A549 (cell line): ENCODE measurements around the gene SETDB2. TPM values are rescaled to one million over a fixed set of nuclear protein-coding genes. Genes with fewer than 3 reads are reported as not detected.

Experiments
- ATAC-seq, 2 experiments: fragments of 200-7000 bp in 1 of 2; fragments of >200 bp in 1 of 2; cut with Nextera tagmentation in 1 of 2; cut with Tn5 transposase in 1 of 2; 3 replicates each; pipeline versions ENCODE4 v1.8.0 to v1.9.1; 2018 to 2020; ENCODE audit warnings: mild to moderate bottlenecking in 1 of 2, moderate library complexity in 1 of 2
- CTCF ChIA-PET: fragments of 300-600 bp; sonication (Branson Sonifier 250); formaldehyde crosslinking; extraction: SDS; loops from one replicate; lab custom pipeline; 2021; ENCODE audit warnings: antibody characterized with exemption, inconsistent platforms; lab: Yijun Ruan, JAX
- POLR2A ChIA-PET: fragments of 350-600 bp; formaldehyde crosslinking; extraction: SDS; loops from one replicate; lab custom pipeline; 2021; ENCODE audit warnings: antibody characterized with exemption, inconsistent platforms; lab: Yijun Ruan, JAX
- DNase-seq, 2 experiments: peaks; one replicate each; pipeline versions ENCODE4 v3.0.0 to v3.0.0-alpha.2; 2011 to 2016; ENCODE audit warnings: low read depth in 1 of 2, low spot score in 1 of 2
- FAIRE-seq: peaks from 2 replicates; lab custom pipeline; 2011; peaks lifted over from hg19 to GRCh38; lab: Jason Lieb, UNC
- H3K27ac ChIP-seq, 2 experiments: fragments of >200 bp; sonication (Bioruptor Twin); formaldehyde crosslinking; 3 replicates each; pipeline ENCODE4 v1.5.1; 2016 to 2017
- H3K4me1 ChIP-seq: fragments of >200 bp; sonication (Bioruptor Twin); formaldehyde crosslinking; 3 replicates; pipeline ENCODE4 v1.6.1; 2016
- H3K4me2 ChIP-seq: fragments of >200 bp; sonication (Bioruptor Twin); formaldehyde crosslinking; 3 replicates; pipeline ENCODE4 v1.6.1; 2016
- H3K4me3 ChIP-seq: fragments of >200 bp; sonication (Bioruptor Twin); formaldehyde crosslinking; 3 replicates; pipeline ENCODE4 v1.5.1; 2016
- H3K9me3 ChIP-seq: fragments of >200 bp; sonication (Bioruptor Twin); formaldehyde crosslinking; 3 replicates; pipeline ENCODE4 v1.6.1; 2016
- CEBPB ChIP-seq, 2 experiments: fragments of >200 bp in 1 of 2; sonication (Bioruptor Twin) in 1 of 2; formaldehyde crosslinking in 1 of 2; IDR thresholded peaks; 2 replicates each; pipeline ENCODE4 v1.6.1; 2012 to 2016
- CHD2 ChIP-seq: fragments of 150-350 bp; IDR thresholded peaks from 2 replicates; pipeline ENCODE4 v1.6.1; 2014; ENCODE audit warnings: low read length; ENCODE audit not compliant: partially characterized antibody
- CHD4 ChIP-seq: fragments of 200-600 bp; sonication (generic); IDR thresholded peaks from 2 replicates; pipeline ENCODE4 v1.6.1; 2016; ENCODE audit warnings: antibody characterized with exemption, mild to moderate bottlenecking, borderline replicate concordance
- EP300 ChIP-seq, 2 experiments: fragments of >200 bp; sonication (Bioruptor Twin); formaldehyde crosslinking; IDR thresholded peaks; 2 replicates in 1 of 2; 3 replicates in 1 of 2; pipeline ENCODE4 v1.6.1; 2016 to 2017
- ESRRA ChIP-seq: fragments of 150-350 bp; IDR thresholded peaks from 2 replicates; pipeline ENCODE4 v1.6.1; 2014; ENCODE audit warnings: mild to moderate bottlenecking, low read length, borderline replicate concordance
- FOXS1 ChIP-seq: fragments of 250-450 bp; sonication (Bioruptor Pico); IDR thresholded peaks from 2 replicates; pipeline ENCODE4 v1.5.0; 2020; ENCODE audit warnings: mild to moderate bottlenecking, moderate library complexity
- JUNB ChIP-seq: fragments of >200 bp; sonication (Bioruptor Twin); formaldehyde crosslinking; IDR thresholded peaks from 2 replicates; pipeline ENCODE4 v1.6.1; 2016
- MYC ChIP-seq: IDR thresholded peaks from 2 replicates; pipeline ENCODE4 v1.6.1; 2012; ENCODE audit warnings: mild to moderate bottlenecking, inconsistent platforms, low read length, improper control_type of control experiment, borderline replicate concordance
- NFE2L2 ChIP-seq: fragments of 150-350 bp; conservative IDR thresholded peaks from 2 replicates; pipeline ENCODE4 v1.6.1; 2014; ENCODE audit warnings: low read length
- NPAS2 ChIP-seq: fragments of 250-450 bp; sonication (Bioruptor Pico); IDR thresholded peaks from 2 replicates; pipeline ENCODE4 v1.8.0; 2022; ENCODE audit warnings: mild to moderate bottlenecking, moderate library complexity, borderline replicate concordance
- RAD21 ChIP-seq, 2 experiments: fragments of >200 bp in 1 of 2; sonication (Bioruptor Twin) in 1 of 2; formaldehyde crosslinking in 1 of 2; IDR thresholded peaks in 1 of 2; conservative IDR thresholded peaks in 1 of 2; 2 replicates in 1 of 2; 3 replicates in 1 of 2; pipeline ENCODE4 v1.6.1; 2012 to 2018; ENCODE audit warnings: inconsistent platforms in 1 of 2
- RARB ChIP-seq: fragments of 250-450 bp; sonication (Bioruptor Pico); IDR thresholded peaks from 2 replicates; pipeline ENCODE4 v1.8.0; 2021; ENCODE audit warnings: mild to moderate bottlenecking, moderate library complexity
- RCOR1 ChIP-seq: fragments of 150-350 bp; IDR thresholded peaks from 2 replicates; pipeline ENCODE4 v1.6.1; 2014; ENCODE audit warnings: antibody characterized with exemption, low read length, low read depth
- RFX5 ChIP-seq: fragments of 450-650 bp; IDR thresholded peaks from 2 replicates; pipeline ENCODE4 v1.7.1; 2014; ENCODE audit warnings: antibody characterized with exemption, mild to moderate bottlenecking, moderate library complexity
- SMC3 ChIP-seq: fragments of >200 bp; sonication (Bioruptor Twin); formaldehyde crosslinking; IDR thresholded peaks from 3 replicates; pipeline ENCODE4 v1.6.1; 2018; ENCODE audit warnings: inconsistent platforms
- SREBF2 ChIP-seq: fragments of 450-650 bp; IDR thresholded peaks from 2 replicates; pipeline ENCODE4 v1.6.1; 2014; ENCODE audit warnings: mild to moderate bottlenecking, moderate library complexity
- TFCP2L1 ChIP-seq: fragments of 250-450 bp; sonication (Bioruptor Pico); IDR thresholded peaks from 2 replicates; pipeline ENCODE4 v1.5.0; 2021; ENCODE audit warnings: mild to moderate bottlenecking
- TP53 ChIP-seq: fragments of 250-450 bp; sonication (Bioruptor Pico); IDR thresholded peaks from 2 replicates; pipeline ENCODE4 v1.5.0; 2021; ENCODE audit warnings: mild to moderate bottlenecking, moderate library complexity
- ZFP36 ChIP-seq: fragments of 450-650 bp; IDR thresholded peaks from 2 replicates; pipeline ENCODE4 v1.6.1; 2014; ENCODE audit warnings: borderline replicate concordance; ENCODE audit not compliant: partially characterized antibody
- ZNF302 ChIP-seq: fragments of 250-450 bp; sonication (Bioruptor Pico); IDR thresholded peaks from 2 replicates; pipeline ENCODE4 v1.9.0; 2021; ENCODE audit warnings: inconsistent platforms, mild to moderate bottlenecking, moderate library complexity
- WGBS: methylation state at CpG from one replicate; pipeline ENCODE4 v1.1.6; 2017; ENCODE audit errors: missing lambda C conversion rate; 5-methylcytosine and 5-hydroxymethylcytosine counted together
- polyA plus RNA-seq, 4 experiments: library from polyadenylated mRNA; depleted of rRNA in 3 of 4; stranded (reverse); fragments of >200 nt; fragmentation: RNase III in 1 of 4; extraction: RNeasy Plus Mini Kit Qiagen cat#74134 plus additional on column Dnase treatment in 1 of 4; gene quantifications; 2 replicates in 3 of 4; 3 replicates in 1 of 4; pipeline ENCODE4 v1.2.3, GENCODE V29; 2011 to 2017
- TF ChIP-seq, protein P1 (sequence below): fragments of >200 bp; sonication (Bioruptor Twin); formaldehyde crosslinking; IDR thresholded peaks from 3 replicates; pipeline ENCODE4 v1.5.1; 2016
- TF ChIP-seq, protein P2 (sequence below): fragments of 450-650 bp; IDR thresholded peaks from 2 replicates; pipeline ENCODE4 v1.6.1; 2014; ENCODE audit warnings: antibody characterized with exemption
- TF ChIP-seq, protein P3 (sequence below): IDR thresholded peaks from 2 replicates; pipeline ENCODE4 v1.6.1; 2012; ENCODE audit warnings: low read depth, borderline replicate concordance
- TF ChIP-seq, protein P4 (sequence below): fragments of >200 bp; sonication (Bioruptor Twin); formaldehyde crosslinking; IDR thresholded peaks from 3 replicates; pipeline ENCODE4 v1.6.1; 2016
- TF ChIP-seq, protein P5 (sequence below): IDR thresholded peaks from 2 replicates; pipeline ENCODE4 v1.6.1; 2012
- TF ChIP-seq, protein P6 (sequence below): fragments of >200 bp; sonication (Bioruptor Twin); formaldehyde crosslinking; IDR thresholded peaks from 2 replicates; pipeline ENCODE4 v1.6.1; 2016

SETDB2 gene
- polyA plus RNA-seq, 2 of the 4 experiments (the other 2 are of a cell fraction), result 1.3 to 4.6 TPM

DNA sequence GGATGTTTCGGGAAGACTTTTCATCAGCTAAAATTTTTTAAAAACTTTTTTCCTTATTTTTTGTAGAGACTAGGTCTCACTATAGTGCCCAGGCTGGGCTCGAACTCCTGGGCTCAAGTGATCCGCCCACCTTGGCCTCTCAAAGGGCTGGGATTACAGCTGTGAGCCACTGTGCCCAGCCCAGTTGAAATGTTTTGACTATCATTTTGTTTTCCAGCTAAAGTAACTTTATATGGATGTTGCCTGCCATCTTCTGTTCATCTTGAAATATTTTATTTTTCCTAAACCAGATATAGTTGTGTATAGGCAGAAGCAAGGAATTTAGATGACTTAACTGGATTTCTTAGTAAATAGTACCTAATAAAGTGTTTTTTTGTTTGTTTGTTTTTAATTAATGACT is 7.2 kb upstream of the SETDB2 start:
- H3K4me1 ChIP-seq, result no peaks in the 10 kb centered on the region
- TF ChIP-seq RAD21 (conservative IDR thresholded peaks at IDR 0.05 in 1 of 2, IDR thresholded peaks at IDR 0.05 in 1 of 2), result peak in 1 of 2 experiments; percentile 44; a peak in 2 of 5 replicates
- TF ChIP-seq SMC3, result 0 out of 3 replicates have a peak, but pooled peaks have one; percentile 16
- TF ChIP-seq, protein P1, sequence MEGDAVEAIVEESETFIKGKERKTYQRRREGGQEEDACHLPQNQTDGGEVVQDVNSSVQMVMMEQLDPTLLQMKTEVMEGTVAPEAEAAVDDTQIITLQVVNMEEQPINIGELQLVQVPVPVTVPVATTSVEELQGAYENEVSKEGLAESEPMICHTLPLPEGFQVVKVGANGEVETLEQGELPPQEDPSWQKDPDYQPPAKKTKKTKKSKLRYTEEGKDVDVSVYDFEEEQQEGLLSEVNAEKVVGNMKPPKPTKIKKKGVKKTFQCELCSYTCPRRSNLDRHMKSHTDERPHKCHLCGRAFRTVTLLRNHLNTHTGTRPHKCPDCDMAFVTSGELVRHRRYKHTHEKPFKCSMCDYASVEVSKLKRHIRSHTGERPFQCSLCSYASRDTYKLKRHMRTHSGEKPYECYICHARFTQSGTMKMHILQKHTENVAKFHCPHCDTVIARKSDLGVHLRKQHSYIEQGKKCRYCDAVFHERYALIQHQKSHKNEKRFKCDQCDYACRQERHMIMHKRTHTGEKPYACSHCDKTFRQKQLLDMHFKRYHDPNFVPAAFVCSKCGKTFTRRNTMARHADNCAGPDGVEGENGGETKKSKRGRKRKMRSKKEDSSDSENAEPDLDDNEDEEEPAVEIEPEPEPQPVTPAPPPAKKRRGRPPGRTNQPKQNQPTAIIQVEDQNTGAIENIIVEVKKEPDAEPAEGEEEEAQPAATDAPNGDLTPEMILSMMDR, result peak; percentile 22; the same call in 1 of the 3 replicates
- no peak for TF ChIP-seq NPAS2
- no peaks in the 10 kb centered on the region for H3K9me3 ChIP-seq
- FAIRE-seq (no peak), DNase-seq (peak in 1 of 2 experiments; percentile 34), ATAC-seq (0 out of 6 replicates have a peak, but pooled peaks of 1 of the 2 experiments have one; percentile 34)
- POLR2A ChIA-PET, result no interaction called here
- no peak overlapping the region for H3K4me3 ChIP-seq
- H3K4me2 ChIP-seq, result no peak overlapping the region
- CTCF ChIA-PET, result interaction anchor here (0.7 to 2.8 kb wide), 9 partner anchors 11 to 195 kb away, joined by 3 to 11 read pairs (median 4); partner anchors contain the start of gene CDADC1
- WGBS, result 75% methylated on average over 3 of the region's 3 CpGs
- H3K27ac ChIP-seq, result no peak overlapping the region

DNA sequence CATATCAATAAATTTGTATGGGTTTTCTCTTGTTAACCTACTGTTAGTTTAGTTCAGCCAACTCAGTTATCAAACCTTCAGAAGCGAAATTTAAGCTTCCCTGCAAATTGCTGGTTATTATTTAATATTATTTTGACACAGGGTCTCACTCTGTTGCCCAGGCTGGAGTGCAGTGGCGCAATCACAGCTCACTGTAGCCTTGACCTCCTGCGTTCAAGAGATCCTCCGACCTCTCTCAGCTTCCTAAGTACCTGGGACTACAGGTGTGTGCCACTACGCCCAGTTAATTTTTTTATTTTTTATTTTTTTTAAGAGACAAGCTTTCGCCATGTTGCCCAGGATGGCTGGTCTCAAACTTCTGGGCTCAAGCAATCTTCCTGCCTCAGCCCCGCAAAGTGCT is 6.4 kb upstream of the SETDB2 start:
- DNase-seq, result no peak
- no peak overlapping the region for H3K4me3 ChIP-seq
- no peak overlapping the region for H3K27ac ChIP-seq
- H3K4me2 ChIP-seq, result no peak overlapping the region
- WGBS, result 85% methylated on average over 7 of the region's 7 CpGs
- no peaks in the 10 kb centered on the region for H3K4me1 ChIP-seq
- POLR2A ChIA-PET, result no interaction called here
- CTCF ChIA-PET, result interaction anchor here (0.6 to 2.8 kb wide), 5 partner anchors 12 to 143 kb away, joined by 3 to 11 read pairs (median 5); no protein-coding TSS in a partner anchor
- no peak for FAIRE-seq
- ATAC-seq, result no peak
- TF ChIP-seq CHD4 (no peak), FOXS1 (CRISPR knock-in tag) (no peak), RCOR1 (no peak), RARB (no peak), TFCP2L1 (CRISPR knock-in tag) (no peak), EP300 (IDR thresholded peaks at IDR 0.05) (no peak), NFE2L2 (no peak), SMC3 (no peak), CEBPB (IDR thresholded peaks at IDR 0.05) (no peak), RFX5 (no peak), ZNF302 (no peak), ZFP36 (no peak), TP53 (CRISPR knock-in tag) (no peak), CHD2 (no peak), NPAS2 (no peak), SREBF2 (no peak)
- TF ChIP-seq, protein P2, sequence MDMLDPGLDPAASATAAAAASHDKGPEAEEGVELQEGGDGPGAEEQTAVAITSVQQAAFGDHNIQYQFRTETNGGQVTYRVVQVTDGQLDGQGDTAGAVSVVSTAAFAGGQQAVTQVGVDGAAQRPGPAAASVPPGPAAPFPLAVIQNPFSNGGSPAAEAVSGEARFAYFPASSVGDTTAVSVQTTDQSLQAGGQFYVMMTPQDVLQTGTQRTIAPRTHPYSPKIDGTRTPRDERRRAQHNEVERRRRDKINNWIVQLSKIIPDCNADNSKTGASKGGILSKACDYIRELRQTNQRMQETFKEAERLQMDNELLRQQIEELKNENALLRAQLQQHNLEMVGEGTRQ, result no peak
- TF ChIP-seq, protein P3, sequence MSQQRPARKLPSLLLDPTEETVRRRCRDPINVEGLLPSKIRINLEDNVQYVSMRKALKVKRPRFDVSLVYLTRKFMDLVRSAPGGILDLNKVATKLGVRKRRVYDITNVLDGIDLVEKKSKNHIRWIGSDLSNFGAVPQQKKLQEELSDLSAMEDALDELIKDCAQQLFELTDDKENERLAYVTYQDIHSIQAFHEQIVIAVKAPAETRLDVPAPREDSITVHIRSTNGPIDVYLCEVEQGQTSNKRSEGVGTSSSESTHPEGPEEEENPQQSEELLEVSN, result no peak
- no peaks in the 10 kb centered on the region for H3K9me3 ChIP-seq

DNA sequence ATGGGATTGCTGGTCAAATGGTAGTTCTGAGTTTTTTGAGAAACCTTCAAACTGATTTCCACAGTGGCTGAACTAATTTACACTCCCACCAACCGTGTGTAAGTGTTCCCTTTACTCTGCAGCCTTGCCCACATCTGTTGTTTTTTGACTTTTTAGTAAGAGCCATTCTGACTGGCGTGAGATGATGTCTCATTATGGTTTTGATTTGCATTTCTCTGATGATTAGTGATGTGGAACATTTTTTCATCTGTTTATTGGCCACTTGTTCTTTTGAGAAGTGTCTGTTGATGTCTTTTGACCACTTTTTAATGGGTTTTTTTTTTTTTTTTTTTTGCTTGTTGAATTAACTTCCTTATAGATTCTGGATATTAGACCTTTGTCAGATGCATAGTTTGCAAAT is 4.5 kb upstream of the SETDB2 start:
- Histone ChIP-seq H3K4me1 (no peaks in the 10 kb centered on the region), H3K4me3 (no peak overlapping the region), H3K9me3 (no peaks in the 10 kb centered on the region), H3K4me2 (no peak overlapping the region), H3K27ac (no peak overlapping the region)
- TF ChIP-seq CHD4, result no peak
- no peak for TF ChIP-seq MYC
- TF ChIP-seq, protein P4, sequence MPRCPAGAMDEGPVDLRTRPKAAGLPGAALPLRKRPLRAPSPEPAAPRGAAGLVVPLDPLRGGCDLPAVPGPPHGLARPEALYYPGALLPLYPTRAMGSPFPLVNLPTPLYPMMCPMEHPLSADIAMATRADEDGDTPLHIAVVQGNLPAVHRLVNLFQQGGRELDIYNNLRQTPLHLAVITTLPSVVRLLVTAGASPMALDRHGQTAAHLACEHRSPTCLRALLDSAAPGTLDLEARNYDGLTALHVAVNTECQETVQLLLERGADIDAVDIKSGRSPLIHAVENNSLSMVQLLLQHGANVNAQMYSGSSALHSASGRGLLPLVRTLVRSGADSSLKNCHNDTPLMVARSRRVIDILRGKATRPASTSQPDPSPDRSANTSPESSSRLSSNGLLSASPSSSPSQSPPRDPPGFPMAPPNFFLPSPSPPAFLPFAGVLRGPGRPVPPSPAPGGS, result no peak
- TF ChIP-seq JUNB, result no peak
- TF ChIP-seq, protein P5, sequence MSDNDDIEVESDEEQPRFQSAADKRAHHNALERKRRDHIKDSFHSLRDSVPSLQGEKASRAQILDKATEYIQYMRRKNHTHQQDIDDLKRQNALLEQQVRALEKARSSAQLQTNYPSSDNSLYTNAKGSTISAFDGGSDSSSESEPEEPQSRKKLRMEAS, result no peak
- no peak for TF ChIP-seq SREBF2
- TF ChIP-seq, protein P6, sequence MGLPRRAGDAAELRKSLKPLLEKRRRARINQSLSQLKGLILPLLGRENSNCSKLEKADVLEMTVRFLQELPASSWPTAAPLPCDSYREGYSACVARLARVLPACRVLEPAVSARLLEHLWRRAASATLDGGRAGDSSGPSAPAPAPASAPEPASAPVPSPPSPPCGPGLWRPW, result no peak
- TF ChIP-seq ESRRA, result no peak
- FAIRE-seq (no peak), ATAC-seq (no peak), DNase-seq (no peak)
- ChIA-PET CTCF (no interaction called here), POLR2A (no interaction called here)
- WGBS, result 48% methylated on average over 2 of the region's 2 CpGs
